ENCODE data around the gene FAM20B. TPM values are rescaled to one million over a fixed set of nuclear protein-coding genes. Genes with fewer than 3 reads are reported as not detected.
A peak's percentile ranks its signal among the peaks of the same experiment; 100 is the strongest.
"Not testable (repeated sequence)": the region's sequence is repeated elsewhere in the genome, so short reads cannot be mapped to it uniquely, and the experiment has no call there.

FAM20B gene
- total RNA-seq, 1 experiment from 2014 or later = 27.5 TPM

GRCh38 chr1:179023946-179024650, 1.6 kb upstream of the FAM20B start:
- no peak for DNase-seq (ENCODE audit: low spot score)

GRCh38 chr1:179025975-179026812, 500 bp downstream of the FAM20B start:
- DNase-seq (ENCODE audit: low spot score) = peak; percentile 47

- no peak for DNase-seq (ENCODE audit: low spot score)
Observed at GRCh38 chr1:179026813-179027669, 1.3 kb downstream of the FAM20B start.

- DNase-seq (ENCODE audit: low spot score) = no peak
Observed at GRCh38 chr1:179029321-179029759, 3.6 kb downstream of the FAM20B start.

GRCh38 chr1:179030130-179030529, 4.4 kb downstream of the FAM20B start:
- DNase-seq (ENCODE audit: low spot score) = no peak

GRCh38 chr1:179030683-179031082, 5.0 kb downstream of the FAM20B start:
- DNase-seq (ENCODE audit: low spot score) = no peak

- no peak for DNase-seq (ENCODE audit: low spot score)
Observed at GRCh38 chr1:179031284-179031683, 5.6 kb downstream of the FAM20B start.

- no peak for DNase-seq (ENCODE audit: low spot score)
Observed at GRCh38 chr1:179031855-179032513, 6.3 kb downstream of the FAM20B start.

GRCh38 chr1:179034720-179035119, 9.0 kb downstream of the FAM20B start:
- peak; percentile 77 for DNase-seq (ENCODE audit: low spot score)

GRCh38 chr1:179036844-179037465, 11.3 kb downstream of the FAM20B start:
- DNase-seq (ENCODE audit: low spot score) = peak; percentile 62

GRCh38 chr1:179038528-179039281, 13.0 kb downstream of the FAM20B start:
- DNase-seq (ENCODE audit: low spot score) = no peak

GRCh38 chr1:179039502-179040174, 13.9 kb downstream of the FAM20B start:
- DNase-seq (ENCODE audit: low spot score) = not testable (repeated sequence)

- not testable (repeated sequence) for DNase-seq (ENCODE audit: low spot score)
Observed at GRCh38 chr1:179040175-179040551, 14.5 kb downstream of the FAM20B start.

- DNase-seq (ENCODE audit: low spot score) = no peak
Observed at GRCh38 chr1:179042087-179042486, 16.4 kb downstream of the FAM20B start.

- DNase-seq (ENCODE audit: low spot score) = no peak
Observed at GRCh38 chr1:179042700-179043099, 17.0 kb downstream of the FAM20B start.

- no peak for DNase-seq (ENCODE audit: low spot score)
Observed at GRCh38 chr1:179043266-179043665, 17.6 kb downstream of the FAM20B start.

GRCh38 chr1:179043907-179044306, 18.2 kb downstream of the FAM20B start:
- DNase-seq (ENCODE audit: low spot score) = no peak

GRCh38 chr1:179046808-179047635, 21.3 kb downstream of the FAM20B start:
- no peak for DNase-seq (ENCODE audit: low spot score)

GRCh38 chr1:179047636-179047997, 21.9 kb downstream of the FAM20B start:
- DNase-seq (ENCODE audit: low spot score) = no peak

Data from H4 (cell line).